ENCODE measurements around the gene DICER1.

DNA sequence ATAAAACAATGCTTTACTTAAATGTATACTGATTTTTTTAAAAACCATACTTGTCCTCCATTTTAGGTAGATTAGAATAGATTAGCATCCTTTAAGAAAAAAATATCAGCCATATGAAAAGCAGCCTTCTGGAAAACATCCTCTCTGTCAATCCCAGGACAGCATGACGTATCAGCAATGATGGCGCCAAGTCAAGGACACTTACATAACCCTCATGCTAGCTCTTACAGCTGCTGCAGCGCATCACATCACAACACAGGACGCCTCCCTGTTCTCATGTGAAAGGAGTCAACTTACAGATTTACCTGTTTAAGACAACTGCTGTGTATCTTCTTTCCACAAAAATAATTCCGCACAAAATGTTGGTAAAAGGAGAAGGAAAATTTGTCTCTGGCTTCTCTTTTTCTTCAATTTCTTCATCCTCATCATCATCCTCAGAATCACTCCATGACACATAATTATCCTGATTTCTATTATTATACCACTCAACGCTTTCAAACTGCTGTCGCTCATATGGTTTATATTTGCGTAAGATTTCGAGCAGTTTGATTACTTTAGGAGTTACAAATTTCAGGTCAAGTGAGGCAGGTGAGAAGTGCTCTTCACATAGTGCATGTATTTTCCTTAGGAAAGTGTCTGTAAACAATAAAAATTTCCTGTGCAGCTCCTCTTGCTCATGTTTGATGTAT is 33.3 kb downstream of the DICER1 start:
- TF ChIP-seq POLR2A (IDR thresholded peaks at IDR 0.05) (no peak), CTCF (IDR thresholded peaks at IDR 0.05) (no peak)
